GM18517 (cell line): ENCODE measurements around the gene IGF2BP3.
"Not testable (repeated sequence)": the region's sequence is repeated elsewhere in the genome, so short reads cannot be mapped to it uniquely, and the experiment has no call there.

ENCODE experiments used
- ATAC-seq: cut with Tn5 transposase; IDR thresholded peaks from one replicate; pipeline ENCODE4 v1.9.1; 2021; ENCODE audit warnings: mild to moderate bottlenecking, moderate library complexity; ENCODE audit not compliant: unreplicated experiment

The IGF2BP3 gene

GRCh38 chr7:23343806-23344475 is 126.3 kb downstream of the IGF2BP3 start:
- no peak for ATAC-seq

GRCh38 chr7:23343102-23343501 is 127.2 kb downstream of the IGF2BP3 start:
- ATAC-seq, result no peak

GRCh38 chr7:23341846-23342598 is 128.3 kb downstream of the IGF2BP3 start:
- no peak for ATAC-seq

GRCh38 chr7:23338863-23339262 is 131.4 kb downstream of the IGF2BP3 start:
- ATAC-seq, result no peak

GRCh38 chr7:23338439-23338838 is 131.9 kb downstream of the IGF2BP3 start:
- no peak for ATAC-seq

- ATAC-seq, result no peak
Measured at GRCh38 chr7:23337374-23337773, 132.9 kb downstream of the IGF2BP3 start.

GRCh38 chr7:23336799-23337283 is 133.4 kb downstream of the IGF2BP3 start:
- no peak for ATAC-seq

- ATAC-seq, result no peak
Measured at GRCh38 chr7:23336086-23336485, 134.2 kb downstream of the IGF2BP3 start.

GRCh38 chr7:23335621-23336020 is 134.7 kb downstream of the IGF2BP3 start:
- no peak for ATAC-seq

- no peak for ATAC-seq
Measured at GRCh38 chr7:23335136-23335535, 135.2 kb downstream of the IGF2BP3 start.

- no peak for ATAC-seq
Measured at GRCh38 chr7:23334482-23335056, 135.7 kb downstream of the IGF2BP3 start.

- ATAC-seq, result no peak
Measured at GRCh38 chr7:23333671-23334246, 136.5 kb downstream of the IGF2BP3 start.

- ATAC-seq, result no peak
Measured at GRCh38 chr7:23332910-23333612, 137.2 kb downstream of the IGF2BP3 start.

GRCh38 chr7:23332193-23332592 is 138.1 kb downstream of the IGF2BP3 start:
- ATAC-seq, result no peak

GRCh38 chr7:23331132-23331531 is 139.2 kb downstream of the IGF2BP3 start:
- ATAC-seq, result no peak

- no peak for ATAC-seq
Measured at GRCh38 chr7:23315366-23315765, 154.9 kb downstream of the IGF2BP3 start.

GRCh38 chr7:23312141-23312540 is 158.2 kb downstream of the IGF2BP3 start:
- not testable (repeated sequence) for ATAC-seq

- ATAC-seq, result no peak
Measured at GRCh38 chr7:23308754-23309153, 161.5 kb downstream of the IGF2BP3 start.

- ATAC-seq, result no peak
Measured at GRCh38 chr7:23306936-23307521, 163.3 kb downstream of the IGF2BP3 start.

- peak; percentile 2 for ATAC-seq
Measured at GRCh38 chr7:23299770-23300300, 170.5 kb downstream of the IGF2BP3 start.
